ENCODE measurements around the gene LMO7.

Gene LMO7

DNA sequence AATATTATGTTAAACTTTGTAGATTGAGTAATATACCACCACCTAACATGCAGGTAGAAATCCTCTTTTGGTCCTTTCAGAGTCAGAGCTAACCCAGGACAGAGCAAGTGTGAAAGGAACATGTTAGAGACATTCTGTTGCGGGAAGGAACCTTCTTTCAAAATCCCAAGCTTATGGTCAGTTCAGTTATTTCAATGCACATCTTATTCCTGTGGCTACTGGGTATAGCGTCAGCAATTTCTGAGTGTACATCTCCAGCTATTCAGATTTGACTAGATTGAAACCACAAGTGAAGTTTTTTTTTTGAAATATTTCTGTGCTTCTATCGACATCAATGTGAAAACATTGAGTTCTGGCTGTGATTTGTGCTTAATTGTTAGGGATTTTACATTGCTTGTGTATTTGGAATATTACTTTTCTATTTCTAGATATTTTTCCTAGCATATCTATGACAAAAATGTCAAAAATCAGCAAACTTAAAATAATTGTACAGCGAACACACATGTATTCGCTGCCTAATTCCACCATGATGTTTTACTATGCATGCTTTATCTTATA, 165.3 kb downstream of the LMO7 start:
- DNase-seq (ENCODE audit: low read depth in 2 of 2), result no peak

DNA sequence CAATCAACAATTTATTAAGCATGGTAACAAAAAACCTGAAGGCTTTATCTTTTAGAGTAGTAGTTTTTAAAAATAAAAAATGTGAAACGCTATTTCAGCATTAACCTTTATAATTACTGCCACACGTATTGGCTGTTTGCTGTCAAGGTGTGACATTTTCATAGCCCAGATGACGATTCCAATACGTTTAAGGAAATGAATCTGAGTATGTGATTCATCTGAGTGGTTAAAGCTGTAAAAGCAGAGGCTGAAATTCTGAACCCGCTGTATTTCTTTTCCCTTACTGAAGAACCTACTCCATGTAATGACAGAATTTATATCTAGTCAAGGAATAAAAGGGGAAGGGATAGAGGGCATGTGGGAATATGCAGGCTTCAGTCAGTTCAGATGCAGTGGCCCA, 166.0 kb downstream of the LMO7 start:
- no peak for DNase-seq (ENCODE audit: low read depth in 2 of 2)

DNA sequence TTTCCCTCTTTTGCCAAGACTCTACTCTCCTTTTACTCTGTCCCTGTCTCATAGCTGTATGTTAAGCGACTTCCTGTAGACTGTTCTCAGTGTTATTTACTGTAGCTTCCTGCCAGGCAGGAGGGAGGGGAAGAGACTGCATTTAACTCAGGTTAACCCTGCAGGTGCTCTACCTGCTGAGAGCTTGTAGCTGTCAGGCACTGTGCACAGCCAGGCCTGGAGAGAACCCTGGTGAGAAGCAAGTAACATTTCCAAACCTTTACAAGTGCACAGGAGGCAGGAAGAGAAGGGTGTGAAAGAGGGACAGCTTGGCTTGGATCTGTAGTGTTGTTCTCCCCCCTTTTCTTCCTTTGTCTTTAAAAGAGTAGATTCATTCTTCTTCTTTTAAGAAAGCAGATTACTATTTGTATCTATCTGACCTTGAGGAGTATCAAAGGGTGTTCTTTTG, 167.1 kb downstream of the LMO7 start:
- no peak for DNase-seq (ENCODE audit: low read depth in 2 of 2)

DNA sequence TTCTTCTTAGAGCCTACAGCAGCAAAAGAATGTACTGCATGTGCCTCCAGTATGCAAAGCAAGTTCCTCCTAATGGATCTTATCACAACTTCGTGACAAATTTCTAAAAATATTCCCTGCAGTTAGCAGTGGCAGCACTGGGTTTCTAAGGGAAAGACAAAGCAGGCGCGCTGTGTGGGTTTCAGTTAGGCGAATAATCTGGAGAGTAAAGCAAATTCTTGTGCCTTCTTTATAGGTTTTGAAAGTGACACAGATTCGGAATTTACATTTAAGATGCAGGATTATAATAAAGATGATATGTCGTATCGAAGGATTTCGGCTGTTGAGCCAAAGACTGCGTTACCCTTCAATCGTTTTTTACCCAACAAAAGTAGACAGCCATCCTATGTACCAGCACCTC, 167.9 kb downstream of the LMO7 start:
- no peak for DNase-seq (ENCODE audit: low read depth in 2 of 2)

DNA sequence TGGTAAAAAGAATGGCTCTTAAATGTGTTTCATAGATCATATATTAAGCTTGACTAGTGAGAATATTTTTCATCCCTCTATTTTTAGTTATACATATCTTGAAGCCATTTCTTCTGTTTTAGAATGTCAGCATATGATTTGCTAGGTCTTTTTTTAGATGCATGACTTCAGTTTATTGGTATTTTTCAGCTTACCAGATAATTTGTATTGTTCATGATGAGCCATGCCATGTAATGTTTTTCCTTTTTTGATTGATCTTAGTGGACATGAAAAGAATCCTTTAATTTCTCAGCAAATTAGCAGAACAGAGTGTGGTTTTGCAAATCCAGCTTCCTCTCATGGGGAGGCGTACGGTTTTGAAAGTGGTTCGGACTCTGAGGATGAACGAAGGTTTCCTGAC, 168.5 kb downstream of the LMO7 start:
- DNase-seq (ENCODE audit: low read depth in 2 of 2), result no peak

DNA sequence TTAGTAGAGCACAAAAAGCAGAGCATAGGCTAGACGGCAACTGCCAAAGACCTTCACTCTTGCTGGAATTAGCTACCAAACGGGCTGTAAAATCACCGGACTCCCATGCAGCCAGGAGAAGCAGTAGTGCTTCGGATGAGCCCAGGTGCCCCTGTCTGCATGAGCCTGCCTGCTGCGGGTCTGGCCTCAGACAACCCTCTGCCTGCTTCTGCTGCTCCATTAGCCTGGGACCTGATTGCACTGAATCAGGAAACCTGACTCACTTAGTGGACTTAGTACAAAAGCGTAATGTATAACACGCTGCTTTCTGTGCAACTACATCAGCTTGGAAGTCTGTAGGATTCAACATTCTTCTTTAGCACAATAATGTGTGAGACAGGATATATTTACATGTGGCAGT, 170.0 kb downstream of the LMO7 start:
- no peak for DNase-seq (ENCODE audit: low read depth in 2 of 2)

DNA sequence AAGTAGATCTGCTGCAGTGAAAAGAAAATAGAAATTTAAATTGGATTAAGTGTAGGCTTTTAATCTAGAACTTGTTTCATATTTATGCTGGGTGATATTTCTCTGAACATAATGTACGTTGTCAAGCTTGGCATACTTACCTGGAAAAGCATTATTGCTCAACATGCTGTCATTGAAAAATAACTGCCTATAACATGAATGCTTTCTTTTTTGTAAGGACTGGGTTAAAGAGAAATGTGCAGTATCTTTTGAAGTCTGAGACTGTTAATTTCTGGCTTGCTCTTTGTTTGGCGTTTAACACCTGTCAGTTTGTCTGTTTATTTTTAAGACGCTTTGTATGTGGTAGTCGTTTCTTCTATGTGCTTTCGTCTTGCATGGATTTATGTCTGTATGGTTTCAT, 175.2 kb downstream of the LMO7 start:
- no peak for DNase-seq (ENCODE audit: low read depth in 2 of 2)

DNA sequence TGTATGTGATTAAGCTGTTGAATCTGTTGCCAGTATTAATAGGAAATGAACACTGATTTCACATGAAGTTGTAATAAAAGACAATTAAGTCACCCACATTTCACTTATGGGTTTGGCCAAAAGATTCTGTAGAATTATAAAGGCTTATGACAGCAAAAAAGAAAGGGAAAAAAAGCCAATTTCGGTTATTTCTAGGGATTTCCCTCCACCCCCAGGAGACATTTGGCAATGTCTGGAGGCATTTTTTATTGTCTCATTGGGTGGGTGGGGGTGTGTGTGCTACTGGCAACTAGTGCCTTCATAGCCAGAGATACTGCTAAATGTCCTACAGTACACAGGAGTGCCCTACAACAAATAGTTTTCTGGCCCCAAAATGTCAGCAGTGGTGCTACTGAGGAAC, 175.7 kb downstream of the LMO7 start:
- DNase-seq (ENCODE audit: low read depth in 2 of 2), result no peak

DNA sequence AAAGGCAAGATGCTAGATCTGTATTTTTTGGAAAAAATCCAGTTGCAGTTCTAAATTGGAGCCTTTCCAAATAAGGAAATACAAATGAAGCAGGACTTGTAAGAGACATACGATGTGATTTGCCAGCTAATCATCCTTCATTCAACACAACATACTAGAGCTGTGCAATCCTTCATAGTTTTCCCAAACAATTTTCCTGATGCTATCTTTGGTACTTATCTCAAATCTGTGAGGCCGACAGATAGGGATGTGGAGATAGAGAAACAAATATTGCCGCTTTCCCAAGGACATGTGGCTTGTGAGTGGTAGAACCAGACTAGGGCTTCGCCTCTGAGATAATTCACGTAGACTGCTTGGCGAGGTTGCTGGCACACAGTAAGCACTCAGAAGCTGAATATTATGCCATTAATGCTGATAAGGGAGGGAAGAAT, 176.6 kb downstream of the LMO7 start:
- DNase-seq (ENCODE audit: low read depth in 2 of 2), result no peak

DNA sequence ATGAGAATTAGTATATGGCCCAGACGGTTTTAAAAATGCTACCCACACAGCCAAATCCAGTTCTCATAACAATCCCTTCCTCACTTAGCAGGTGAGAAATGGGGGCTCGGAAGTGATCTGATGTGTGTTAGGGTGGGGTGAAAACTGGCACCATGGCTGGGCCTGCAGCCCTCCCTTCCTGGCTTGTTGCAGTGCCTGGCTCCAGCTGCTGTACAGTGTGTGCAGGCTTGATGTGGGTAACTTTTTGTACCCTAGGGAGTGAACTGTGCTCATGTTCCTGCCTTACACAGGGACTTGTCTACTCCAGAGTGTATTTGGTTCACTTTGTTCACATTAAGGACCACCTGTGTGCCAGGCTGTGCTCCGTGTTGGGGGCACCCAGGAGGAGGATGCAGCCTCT, 177.2 kb downstream of the LMO7 start:
- no peak for DNase-seq (ENCODE audit: low read depth in 2 of 2)

DNA sequence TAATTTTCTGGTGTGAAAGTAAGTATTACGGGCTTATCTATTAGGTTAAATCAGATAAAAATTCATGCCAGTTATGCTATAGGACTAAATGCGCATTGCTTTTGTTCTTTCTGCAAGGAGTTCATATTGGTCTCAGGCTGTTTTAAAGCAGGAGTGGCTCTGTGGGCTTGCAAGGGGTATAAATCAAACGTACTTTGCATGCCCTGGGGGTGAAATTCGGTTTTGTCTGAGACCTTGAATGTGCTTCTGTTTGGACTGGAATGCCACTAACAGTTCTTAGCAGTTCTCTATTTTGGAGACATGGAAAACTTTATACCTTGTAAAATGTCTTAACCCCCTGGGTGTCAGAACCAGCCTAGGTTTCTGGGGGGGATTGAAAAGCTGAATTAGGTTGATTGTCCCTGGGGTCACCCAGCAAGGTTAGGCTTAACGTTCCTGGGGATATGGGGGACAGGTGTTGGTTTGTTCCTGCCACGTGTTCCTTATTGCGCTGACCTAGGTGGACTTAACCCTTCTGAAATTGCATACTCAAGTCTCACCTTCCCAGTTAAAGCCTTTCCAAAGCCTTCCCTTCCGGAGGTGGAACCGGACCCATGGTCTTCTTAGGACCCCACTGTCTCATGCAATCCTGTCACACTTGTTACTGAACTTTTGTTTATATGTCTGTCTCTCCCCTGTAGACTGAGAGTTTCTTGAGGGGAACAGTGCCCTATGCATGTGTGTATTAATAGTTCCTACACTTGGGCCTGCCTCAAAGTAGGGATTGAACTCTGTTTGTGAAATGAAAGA, 182.2 kb downstream of the LMO7 start:
- no peak for DNase-seq (ENCODE audit: low read depth in 2 of 2)

DNA sequence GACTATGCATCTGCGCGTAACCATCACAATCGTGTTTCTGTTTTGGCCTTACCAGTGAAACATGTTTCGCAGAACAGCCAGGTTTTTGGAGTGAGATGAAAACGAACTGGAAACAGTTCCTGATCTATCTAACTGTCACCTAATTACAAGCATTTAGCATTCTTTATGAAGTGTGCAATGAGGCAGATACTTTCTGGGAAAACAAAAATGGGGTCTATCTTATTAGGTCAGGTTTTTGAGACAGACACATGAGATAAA, 182.8 kb downstream of the LMO7 start:
- DNase-seq (ENCODE audit: low read depth in 2 of 2), result no peak

DNA sequence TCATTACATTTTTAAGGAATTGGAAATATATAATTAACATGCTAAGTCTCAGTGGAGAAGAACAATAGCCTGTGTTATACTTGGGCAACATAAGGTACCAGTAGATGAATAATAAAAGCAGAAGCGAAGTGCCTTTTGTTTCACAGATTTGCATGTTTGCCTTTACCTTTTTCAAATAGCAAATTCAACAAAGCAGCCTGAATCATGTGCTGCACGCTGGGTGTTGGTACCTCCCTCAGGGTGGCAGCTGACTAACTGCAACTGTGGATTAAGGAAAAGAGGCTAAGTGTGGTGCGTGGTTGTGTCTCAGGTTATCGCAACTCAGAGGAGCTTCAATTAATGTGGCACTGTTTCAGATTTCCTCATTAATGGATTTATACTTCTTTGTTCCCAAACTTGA, 189.0 kb downstream of the LMO7 start:
- DNase-seq (ENCODE audit: low read depth in 2 of 2), result no peak

DNA sequence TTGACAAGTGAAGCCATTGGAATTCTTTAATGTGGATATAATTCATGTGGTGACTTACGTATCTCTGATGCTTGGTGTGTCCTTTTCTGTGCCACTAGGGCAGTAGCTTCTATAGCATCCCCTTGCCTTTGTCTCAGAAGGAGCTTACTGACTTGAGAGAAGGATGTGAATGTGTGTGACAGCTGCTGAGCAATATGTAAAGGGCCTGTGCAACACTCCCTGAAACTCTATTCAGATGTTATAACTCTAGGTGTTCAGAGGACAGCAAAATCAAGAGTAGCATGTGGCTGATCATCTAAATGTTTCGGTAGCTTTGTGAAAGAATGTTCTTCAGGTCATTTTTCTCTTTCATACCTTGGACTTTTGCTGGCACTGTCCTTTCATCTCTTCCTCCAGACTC, 189.5 kb downstream of the LMO7 start:
- DNase-seq (ENCODE audit: low read depth in 2 of 2), result no peak

DNA sequence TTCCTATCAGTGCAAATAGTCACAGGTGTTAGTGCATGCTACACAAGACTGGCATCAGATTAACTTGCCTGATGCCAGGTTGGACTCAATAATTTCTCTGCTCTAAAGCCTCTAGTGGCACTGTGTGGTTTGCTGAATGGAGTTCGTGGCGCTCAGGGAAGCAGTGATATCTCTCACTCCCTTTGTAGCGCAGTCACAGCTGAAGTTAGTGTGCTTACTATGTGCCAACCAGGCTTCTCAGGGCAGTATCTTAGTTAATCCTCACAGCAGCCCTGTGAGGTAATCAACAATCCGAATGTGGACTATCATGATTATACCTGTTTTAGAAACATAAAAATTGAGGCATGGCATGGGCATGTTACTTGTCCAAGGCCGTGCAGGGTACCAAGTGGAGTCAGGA, 190.3 kb downstream of the LMO7 start:
- DNase-seq (ENCODE audit: low read depth in 2 of 2), result no peak

DNA sequence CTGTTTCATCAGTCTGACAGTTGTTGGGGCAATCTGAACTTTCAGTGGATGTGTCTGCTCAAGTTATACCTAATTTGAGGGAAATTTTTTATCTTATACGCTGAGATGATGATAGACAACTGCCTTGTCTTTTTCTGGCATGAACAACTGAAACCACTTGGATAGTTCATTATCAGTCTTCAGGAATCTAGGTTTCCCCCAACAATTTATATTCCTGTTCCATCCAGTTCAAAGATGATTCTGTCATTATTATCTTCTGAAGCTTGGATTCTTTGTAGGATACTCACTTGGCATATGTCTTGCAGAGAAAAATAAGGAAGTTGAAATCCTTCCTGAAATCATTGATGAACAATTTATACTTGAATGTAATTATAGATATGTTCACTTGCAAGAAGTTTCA, 193.7 kb downstream of the LMO7 start:
- no peak for DNase-seq (ENCODE audit: low read depth in 2 of 2)

DNA sequence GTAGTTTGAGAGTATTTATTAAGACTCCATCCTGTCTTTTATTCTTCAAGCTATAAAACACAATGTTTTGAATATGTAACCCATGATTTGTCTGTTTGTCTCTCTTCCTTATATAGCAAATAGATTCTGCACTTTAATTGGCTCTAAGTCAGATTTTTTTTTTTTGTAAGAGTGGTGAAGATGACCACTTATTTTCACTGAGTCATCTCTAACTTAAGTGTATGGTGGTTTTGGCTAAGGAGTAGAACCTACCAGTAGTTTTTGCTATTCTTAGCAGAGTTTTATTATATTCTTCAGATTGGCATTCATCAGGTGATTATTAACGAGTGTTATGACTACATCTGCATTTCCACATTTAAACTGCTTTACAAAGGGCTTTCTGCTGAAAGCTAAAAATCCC, 194.7 kb downstream of the LMO7 start:
- DNase-seq (ENCODE audit: low read depth in 2 of 2), result no peak

DNA sequence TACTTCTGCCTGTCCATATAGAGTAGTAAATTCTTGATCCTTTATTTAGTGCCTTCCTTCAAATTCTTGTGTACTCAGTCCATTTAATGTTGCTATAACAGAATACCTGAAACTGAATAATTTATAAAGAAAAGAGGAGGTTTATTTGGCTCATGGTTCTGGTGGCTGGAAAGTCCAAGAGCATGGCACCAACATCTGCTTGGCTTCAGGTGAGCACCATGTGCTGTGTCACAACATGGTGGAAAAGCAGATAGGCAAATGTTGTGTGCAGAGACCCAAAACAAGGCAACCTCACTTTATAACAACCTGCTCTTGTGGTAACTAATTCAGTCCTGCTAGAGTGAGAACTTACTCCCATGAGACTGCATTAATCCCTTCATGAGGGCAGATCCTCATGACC, 195.3 kb downstream of the LMO7 start:
- no peak for DNase-seq (ENCODE audit: low read depth in 2 of 2)

DNA sequence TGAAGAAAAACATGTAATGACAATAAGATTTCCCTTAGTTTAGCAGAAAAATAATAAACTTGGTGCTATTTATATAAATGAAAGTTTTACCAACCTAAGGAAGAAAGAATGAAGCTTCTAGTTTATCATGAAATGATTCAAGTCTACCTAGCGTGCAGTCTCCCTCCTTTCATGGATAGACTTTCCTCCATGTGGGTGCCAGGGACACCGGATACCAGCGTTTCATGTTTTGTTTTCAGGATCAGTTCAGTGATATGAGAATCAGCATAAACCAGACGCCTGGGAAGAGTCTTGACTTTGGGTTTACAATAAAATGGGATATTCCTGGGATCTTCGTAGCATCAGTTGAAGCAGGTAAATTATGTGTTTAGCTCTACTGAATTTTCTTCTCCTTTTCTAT, 196.7 kb downstream of the LMO7 start:
- DNase-seq (ENCODE audit: low read depth in 2 of 2), result no peak

DNA sequence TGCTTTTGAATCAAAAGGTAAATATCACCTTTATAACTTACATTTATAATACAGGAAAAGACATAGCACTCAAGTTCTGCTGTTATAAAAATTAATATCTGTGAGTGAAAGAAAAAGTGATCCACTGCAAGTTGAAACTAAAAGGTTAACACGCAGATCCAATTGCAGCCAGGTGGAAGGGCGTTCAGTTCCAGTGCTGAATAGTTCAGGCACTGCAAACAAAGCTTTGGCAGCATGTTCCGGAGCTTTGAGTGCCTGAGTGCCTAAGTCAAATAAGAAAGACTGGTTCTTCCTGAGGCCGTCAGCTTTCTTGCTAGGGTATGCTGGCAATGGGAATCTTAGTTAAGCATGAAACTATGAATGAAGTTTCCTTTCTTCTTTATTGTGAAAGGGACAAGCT, 200.3 kb downstream of the LMO7 start:
- DNase-seq (ENCODE audit: low read depth in 2 of 2), result no peak

DNA sequence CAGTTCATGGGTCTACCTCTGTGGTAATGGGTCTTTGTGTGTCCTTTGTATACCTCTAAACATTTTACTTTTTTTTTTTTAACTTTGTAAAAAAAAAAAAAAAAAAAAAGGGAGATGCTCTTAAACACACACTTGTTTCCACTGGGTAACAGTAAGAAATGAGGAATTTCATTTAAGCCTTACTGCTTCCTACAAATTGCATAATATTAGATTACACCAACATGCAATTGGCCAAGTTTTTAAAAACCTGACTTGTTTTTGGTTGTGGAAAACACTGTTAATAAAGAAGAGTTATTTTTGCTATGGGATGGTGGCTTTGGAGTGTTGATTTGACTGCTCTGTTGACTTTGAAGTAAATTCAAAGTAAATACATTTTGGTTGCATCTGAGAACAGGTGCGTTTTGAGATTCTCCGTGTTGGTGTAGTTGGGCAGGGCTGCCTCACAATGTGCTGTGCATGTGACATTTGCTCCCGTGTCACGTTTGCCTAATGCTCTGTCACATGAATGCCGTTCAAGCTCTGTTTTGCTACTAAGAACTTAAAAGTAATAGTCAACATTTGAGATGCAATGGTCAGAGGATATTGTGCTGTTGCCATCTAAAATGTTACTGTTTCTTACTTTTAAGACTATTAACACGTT, 202.4 kb downstream of the LMO7 start:
- no peak for DNase-seq (ENCODE audit: low read depth in 2 of 2)

DNA sequence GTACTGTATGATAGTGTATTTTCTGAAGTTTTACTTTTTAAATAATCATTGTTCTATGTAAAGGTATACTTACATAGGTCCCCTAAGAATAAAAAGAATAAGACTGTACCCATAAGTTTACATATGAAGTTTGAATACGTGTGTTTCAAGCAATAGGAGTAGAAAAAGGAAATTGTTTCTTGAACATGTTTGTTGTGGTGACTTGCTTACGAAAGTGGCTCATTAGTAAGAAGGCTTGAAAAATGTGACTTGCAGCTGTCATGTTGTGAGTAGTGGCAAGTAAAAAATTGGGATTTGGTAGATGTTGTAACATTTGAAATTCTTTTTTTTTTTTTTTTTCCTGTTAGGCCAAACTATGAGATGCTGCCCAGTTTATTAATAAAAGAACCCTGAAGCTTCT, 203.3 kb downstream of the LMO7 start:
- DNase-seq (ENCODE audit: low read depth in 2 of 2), result no peak

DNA sequence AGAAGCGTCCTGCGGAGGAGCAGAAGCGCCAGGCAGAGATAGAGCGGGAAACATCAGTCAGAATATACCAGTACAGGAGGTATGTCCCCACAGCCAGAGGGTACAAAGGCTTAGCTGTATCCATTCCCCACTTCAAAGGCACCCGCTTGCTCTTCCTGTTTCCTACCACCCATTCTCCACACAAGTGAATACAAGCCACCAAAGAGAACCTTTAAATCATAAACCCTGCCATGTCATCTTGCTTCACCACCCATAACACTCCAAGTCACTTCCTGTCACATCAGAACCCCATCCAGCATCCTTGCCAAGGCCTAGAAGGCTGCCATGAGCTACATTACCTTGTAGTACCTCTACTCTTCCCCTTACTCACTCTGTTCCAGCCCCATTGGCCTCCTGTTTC, 205.8 kb downstream of the LMO7 start:
- DNase-seq (ENCODE audit: low read depth in 2 of 2), result no peak

DNA sequence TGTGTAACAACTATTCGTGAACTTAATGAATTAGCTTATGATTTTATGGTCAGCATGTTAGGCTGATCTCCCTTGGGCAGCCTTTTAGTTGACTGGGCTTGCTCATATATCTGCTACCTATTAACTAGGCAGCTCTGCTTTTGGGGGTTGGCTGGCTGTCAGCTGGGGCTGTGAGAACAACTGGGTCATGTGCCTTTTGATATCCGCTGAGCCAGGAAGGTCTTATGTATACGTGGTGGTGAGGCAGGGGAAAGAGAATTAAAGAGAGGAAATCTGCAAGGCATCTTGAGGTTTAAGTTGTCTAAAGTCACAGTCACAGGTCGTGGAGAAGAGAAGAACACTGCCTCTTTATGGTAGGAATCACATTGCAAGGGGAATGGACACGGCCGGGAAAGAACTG, 206.9 kb downstream of the LMO7 start:
- DNase-seq (ENCODE audit: low read depth in 2 of 2), result no peak

All from stimulated activated CD8-positive, alpha-beta memory T cell treated with anti-CD3 and anti-CD28 coated beads, Interleukin-2, amount 100 ng/mL, for 1 hour (primary cell).